Anterior cingulate cortex (tissue), 58 donors: Measurements from ENCODE around the gene PRKCZ.

Source experiments
- DNase-seq, 58 donors: peaks; one replicate each; lab custom pipeline; 2025; lab: John Stamatoyannopoulos, UW

Gene PRKCZ

DNA sequence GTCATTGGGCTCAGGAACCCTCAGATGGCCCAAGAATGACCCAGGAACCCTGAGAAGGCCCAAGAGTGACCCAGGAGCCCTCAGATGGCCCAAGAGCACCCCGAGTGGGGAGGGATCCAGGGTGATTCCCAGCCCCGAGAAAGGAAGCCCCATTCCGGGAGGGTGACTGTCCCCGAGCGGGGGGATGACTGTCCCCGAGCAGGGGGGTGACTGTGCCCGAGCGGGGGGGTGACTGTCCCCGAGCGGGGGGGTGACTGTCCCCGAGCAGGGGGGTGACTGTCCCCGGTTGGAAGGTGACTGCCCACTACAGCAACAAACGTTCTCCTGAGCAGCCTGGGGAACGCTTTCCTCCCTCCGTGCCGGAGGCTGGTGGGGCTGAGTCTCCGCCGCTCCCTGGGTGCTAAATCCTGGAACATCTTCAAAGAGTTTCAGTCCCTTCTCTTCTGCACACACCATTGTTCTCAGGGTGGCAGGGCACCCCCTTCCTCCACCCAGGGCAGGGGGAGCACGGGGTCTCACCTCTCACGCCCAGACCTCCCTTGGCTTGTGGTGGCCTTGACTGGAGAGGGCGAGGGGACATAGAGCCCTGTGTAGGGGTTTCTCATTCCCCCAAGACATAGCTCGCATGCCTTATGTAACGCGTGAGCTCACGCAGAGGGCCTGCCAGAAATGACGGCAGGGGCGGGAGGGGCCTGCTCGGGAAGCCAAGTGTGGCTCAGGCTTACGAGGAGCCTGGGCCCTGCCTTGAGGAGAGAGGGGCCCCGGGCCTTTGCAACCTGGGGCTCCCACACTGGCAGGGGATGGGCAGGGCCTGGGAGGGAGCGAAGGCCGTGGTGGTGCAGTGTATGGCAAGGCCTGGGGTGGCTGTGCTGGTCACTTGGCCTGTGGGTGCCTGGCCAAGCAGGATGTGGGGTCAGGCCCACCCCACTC lies 163.6 kb downstream of the PRKCZ start:
- DNase-seq, result peak in 49 of 58 donors; percentile 19 to 85 (median 55)

DNA sequence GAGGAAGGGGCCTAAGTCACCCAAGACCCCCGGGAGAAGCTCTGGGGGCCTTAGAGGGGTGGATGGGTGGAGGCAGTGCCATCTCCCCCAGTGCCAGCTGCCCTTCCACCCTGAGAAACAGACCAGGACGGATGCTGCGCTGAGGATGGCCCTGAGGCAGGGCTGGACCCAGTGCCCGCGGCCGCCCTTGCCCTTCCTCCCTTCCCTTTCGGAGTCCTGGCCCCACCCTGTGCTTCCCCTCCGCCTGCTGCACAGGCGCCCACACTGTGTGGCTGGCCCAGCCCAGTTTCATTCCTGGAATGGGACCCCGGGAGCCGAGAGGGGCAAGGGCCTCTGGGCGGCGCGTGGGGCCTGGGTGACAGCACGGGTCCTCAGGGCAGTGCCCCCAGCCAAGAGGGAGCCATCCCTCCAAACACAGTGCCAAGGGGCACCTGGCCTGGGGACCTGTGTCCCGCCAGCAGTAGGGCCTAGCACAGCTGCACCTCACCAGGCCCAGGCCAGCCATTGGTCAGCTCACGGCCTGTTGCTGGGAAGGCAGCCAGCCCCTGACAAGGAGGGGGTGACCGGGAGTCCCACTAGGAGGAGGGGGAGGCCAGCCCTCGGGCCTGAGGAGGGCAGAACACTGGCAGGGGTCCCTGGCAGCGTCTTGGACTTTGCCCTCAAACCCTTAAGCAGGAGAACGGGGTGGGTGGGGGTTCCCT lies 164.5 kb downstream of the PRKCZ start:
- peak in 24 of 58 donors; percentile 21 to 70 (median 43) for DNase-seq

DNA sequence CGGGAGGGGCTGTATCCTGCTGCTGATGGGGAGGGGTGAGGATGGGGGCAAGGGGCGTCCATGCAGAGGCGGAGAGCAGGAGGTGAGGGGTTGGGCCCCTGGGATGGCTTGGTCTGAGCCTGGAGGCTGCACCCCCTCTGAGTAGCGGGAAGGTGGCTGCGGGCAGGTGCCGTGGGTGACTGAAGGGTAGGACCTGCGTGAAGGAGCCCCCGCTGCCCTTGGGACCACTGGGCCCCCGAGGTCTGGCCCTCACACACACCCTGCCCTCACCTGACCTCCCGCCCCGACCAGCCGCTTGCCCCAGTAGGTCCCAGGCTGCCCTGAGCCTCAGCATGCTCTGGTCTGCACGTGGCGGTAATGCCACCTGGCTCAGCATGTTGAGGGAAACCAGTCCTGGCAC lies 165.1 kb downstream of the PRKCZ start:
- DNase-seq, result no peak

DNA sequence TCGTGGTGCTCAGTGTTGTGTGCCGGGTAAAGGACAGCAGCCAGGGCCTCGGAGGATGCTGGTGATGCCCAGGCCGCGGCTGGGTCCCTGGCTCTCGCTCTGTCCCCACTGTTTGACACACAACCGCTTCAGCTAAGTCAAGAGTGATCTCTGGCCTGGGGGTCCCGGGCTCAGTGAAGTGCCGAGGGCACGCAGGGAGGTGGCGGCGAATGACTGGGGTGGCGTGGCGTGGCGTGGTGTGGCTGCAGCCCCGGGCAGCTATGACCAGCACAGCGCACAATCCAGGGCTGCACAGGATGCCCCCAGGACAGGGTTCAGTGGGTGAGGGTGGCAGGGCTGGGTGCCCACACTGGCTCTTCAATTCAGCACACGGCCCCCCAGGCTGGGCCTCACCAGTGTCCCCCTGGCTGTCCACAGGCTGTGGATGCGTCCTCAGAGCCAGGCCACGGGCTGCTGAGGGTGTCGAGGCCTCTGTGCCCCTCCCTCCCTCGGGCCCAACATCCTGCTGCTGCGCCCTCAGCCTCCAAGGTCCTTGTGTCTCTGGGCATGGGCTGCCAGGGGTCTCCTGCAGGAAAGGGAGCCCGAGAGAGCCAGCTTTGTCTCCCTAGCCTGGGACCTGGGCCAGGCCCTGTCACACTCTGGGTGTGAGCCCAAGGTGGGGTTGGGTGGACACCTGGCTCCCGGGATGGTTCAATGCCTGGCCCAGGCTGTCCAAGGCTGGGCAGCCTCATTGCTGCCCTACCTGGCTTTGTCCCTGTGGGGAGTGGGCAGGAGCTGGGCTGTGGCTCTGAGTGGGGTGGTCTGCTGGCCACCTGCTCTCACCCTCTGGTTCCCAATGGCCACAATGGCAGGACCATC lies 165.9 kb downstream of the PRKCZ start:
- DNase-seq, result no peak

DNA sequence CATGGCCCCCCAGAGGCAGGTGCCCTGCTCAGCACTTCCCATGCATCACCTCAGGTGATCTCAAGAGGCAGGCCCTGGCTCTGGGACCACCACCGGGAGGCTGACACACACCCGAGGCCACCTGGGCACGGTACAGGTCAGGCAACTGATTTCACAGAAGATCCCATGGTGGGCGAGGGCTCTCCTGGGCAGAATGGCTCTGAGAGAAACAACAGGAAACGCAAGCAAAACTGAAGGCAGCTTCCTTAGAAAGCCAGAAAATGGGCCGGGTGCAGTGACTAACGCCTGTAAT lies 166.5 kb downstream of the PRKCZ start:
- no peak for DNase-seq

DNA sequence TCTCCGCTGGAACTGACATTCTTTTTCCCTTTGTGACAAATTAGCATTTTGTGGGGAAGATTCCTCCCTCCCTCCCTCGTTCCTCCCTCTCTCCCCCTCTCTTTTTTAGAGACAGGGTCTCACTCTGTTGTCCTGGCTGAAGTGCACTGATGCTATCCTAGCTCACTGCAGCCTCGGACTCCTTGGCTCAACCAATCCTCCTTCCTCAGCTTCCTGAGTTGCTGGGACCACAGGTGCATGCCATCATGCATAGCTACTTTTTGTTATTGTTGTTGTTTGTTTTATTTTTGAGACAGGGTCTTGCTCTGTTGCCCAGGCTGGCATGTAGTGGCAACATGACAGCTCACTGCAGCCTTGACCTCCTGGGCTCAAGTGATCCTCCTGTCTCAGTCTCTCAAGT lies 171.1 kb downstream of the PRKCZ start:
- no peak for DNase-seq

DNA sequence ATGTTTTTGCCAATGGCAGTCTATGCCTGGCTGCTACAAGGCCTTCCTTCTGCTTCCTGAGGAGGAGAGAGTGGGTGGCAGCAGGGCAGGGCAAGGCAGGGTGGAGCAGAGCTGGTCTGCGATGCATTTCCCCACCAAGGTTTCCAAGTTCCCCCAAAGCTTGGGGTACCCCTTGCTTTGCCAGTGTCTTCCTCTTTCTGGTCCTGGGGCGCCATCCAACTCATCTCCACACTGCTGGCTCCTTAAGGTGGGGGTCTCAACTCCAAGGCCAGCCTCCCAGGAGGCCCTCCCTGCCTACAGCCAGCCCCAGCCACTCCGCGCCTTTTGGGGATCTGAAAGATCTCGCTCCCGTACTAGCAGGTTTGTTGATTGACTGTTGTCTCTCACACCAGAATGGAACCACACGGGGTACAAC lies 174.0 kb downstream of the PRKCZ start:
- no peak for DNase-seq

DNA sequence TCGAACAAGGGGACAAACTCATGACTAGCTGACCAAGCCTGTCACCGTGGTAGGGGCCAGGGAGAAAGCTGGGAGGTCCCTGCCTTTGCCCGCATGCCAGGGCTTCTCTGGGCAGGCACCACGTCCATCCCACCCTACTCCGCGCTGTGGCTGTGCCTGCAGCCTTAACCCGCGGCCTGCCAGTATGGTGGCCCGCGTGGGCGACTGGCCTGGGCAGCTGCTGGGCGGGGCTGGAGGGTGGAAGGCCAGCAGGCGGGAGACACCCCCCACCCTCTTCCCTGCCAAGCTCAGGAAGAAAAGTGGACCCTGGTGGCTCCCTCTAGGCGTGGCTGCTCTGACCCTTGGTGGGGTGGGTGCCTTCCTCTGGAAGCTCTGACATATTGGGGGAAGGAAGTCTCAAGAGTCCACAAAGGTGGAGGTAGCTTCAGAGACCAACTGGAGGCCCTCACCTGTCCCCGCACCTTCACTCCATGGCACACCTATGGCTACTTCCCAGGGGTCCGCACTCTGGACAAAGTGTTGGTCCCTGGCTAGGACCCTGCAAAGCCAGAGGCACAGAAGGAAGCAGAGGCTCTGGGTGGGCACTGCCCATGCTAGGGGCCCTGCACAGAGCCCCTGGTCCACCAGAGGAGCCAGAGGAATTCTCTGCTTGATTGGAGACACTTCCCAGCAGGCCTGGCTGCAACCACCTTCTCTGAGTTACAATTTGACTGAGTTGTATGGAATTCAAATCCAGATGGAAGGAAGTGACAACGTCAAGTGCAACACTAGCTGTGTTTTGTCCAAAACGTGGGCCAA lies 174.6 kb downstream of the PRKCZ start:
- no peak for DNase-seq

DNA sequence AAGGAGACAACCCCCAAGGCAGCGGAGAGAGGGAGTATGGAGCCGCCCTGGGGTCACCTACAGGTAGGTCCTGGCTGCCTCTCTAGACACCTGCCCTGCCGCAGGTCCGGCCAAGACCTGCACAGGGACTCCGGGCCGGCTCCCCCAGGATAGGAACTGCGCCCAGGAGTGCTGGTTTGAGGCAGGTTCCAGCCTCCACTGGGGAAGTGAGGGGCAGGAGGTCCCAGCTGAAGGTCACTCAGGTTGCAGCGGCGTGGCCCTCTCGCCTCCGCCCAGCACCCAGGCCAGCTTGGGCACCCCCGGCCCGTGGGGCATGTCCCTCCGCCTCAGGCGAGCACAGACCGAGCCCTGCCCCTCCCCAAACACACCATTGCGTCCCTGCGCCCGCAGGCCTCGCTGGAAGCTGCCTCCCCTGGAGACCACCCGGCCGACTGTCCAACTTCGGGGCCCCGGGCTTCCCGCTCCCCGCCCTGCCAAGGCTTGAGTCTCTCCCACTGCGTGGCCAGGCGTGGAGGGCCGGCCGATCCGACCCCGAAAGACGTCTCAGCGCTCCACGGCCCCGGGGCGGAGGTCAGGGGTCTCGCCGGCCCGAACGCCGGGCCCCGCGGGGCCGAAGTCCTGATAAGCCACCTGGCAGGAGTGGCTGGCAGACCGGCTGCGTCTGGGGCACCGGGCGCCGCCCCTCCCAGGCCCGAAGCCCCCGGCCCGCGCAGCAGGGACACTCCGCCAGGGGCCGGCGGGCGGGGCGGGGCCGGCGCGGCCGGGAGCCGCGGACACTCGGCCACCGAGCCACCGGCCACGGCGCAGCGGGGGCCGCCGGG lies 176.5 kb downstream of the PRKCZ start:
- DNase-seq, result no peak

DNA sequence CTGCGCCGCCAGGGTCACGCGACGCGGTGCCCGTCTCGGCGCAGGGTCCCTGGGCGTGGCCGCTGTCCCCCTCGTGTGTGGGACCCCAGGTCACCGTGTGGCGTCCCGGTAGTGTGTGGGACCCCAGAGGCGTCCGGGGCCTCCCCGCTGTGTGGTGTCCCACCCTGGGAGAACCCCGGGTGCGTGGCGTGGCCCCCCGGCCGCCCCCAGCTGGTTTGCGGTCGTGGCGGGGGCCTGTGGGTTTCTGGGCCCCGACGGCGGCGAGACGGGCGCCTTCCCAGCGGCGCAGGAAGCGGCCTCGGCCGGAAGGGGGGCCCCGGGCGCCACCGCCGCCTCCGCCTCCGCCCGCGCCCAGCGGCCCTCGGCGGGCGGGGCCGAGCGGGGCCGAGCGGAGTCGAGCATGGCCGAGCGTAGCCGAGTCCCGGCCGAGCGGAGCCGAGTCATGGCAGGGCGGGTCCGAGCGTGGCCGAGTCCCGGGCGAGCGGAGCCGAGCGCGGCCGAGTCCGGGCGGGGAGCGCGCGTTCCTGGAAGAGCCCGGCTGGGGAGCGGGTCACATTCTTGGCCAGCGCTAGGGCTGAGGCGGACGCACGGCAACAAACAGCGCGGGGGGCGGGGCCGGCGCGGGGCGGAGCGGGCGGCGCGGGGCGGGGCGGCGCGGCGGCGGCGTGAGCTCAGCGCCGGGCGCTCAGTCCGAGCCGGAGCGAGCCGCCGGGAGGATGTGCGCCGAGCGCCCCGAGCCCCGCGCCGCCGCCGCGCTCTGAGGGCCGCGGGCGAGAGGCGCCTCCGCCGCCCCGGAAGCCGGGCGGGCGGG lies 177.3 kb downstream of the PRKCZ start:
- peak; percentile 66 to 98 (median 93) for DNase-seq

DNA sequence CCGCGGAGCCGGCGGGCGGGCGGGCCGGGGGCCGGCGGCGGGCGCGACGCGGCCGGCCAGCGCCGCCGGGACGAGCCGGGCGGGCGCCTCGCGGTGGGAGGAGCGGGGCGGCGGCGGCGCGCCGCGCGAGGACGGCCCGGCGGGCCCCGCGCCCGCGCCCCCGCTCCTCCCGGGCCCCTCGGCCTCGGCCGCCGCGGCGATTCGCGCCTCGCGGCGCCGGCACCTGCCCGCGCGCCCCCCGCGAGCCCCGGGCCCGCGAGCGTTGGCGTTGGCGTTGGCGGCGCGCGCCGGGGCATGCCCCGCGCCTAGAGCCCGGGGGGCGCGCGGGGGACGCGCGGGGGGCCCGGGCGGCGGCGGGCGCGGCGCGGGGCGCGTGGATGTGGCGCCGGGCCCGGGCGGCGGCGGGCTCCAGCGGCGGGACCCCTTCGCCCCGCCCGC lies 178.0 kb downstream of the PRKCZ start, which contains the start of gene SKI:
TSS of gene SKI (plus strand) at position 163 of the 438 bp plus-strand sequence. CDS start 448 bp downstream, outside the sequence.
- DNase-seq, result no peak

DNA sequence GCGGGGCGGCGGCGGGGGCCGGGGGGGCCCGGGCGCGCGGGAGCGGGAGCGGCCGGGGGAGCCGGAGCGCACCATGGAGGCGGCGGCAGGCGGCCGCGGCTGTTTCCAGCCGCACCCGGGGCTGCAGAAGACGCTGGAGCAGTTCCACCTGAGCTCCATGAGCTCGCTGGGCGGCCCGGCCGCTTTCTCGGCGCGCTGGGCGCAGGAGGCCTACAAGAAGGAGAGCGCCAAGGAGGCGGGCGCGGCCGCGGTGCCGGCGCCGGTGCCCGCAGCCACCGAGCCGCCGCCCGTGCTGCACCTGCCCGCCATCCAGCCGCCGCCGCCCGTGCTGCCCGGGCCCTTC lies 178.5 kb downstream of the PRKCZ start:
- no peak for DNase-seq

DNA sequence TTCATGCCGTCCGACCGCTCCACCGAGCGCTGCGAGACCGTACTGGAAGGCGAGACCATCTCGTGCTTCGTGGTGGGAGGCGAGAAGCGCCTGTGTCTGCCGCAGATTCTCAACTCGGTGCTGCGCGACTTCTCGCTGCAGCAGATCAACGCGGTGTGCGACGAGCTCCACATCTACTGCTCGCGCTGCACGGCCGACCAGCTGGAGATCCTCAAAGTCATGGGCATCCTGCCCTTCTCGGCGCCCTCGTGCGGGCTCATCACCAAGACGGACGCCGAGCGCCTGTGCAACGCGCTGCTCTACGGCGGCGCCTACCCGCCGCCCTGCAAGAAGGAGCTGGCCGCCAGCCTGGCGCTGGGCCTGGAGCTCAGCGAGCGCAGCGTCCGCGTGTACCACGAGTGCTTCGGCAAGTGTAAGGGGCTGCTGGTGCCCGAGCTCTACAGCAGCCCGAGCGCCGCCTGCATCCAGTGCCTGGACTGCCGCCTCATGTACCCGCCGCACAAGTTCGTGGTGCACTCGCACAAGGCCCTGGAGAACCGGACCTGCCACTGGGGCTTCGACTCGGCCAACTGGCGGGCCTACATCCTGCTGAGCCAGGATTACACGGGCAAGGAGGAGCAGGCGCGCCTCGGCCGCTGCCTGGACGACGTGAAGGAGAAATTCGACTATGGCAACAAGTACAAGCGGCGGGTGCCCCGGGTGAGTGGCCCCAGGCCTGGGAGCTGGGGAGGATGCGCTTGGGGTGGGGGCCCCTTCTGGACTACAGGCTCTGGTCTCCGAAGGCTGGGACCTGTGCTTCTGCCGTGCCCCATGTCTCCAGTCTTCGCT lies 179.0 kb downstream of the PRKCZ start:
- peak in 54 of 58 donors; percentile 44 to 87 (median 71) for DNase-seq

DNA sequence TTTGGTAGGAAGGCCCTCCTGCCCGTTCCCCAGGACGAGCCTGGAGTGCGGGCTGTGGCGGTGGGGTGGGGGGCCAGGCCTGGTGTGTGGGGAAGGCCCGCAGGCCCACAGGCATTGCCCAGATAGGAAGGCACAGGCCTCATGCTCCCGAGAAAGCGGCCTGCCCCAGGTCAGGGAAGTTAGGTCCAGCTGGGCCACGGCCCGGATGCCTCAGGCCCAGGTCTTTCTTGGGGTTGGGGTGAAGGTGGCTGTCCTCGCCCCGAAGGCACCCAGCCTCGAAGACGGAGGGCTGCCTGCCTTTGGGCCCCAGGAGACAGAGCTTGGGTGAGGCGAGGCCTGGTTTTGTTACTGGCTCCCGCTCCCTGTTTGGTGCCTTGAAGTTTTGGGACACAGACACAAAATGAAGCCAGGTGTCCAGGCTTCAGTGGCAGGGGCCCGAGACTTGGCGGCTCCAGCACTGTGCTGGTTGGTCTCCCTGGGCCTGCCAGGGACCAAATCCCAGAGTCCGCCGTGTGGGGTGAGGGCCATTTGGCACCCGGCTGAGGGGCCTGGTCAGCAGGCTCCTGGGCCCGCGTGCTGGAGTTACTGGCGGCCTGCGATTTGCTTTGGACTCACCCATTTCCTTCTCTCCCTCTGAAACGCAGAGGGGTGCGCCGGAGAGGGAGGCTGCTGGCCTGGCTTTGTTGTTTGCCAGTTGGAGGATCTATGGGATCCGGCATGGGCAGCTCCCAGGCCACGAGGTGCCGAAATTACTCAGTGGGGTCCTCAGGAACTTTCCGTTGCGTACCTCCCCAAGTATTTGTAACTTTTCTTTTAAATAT lies 179.9 kb downstream of the PRKCZ start:
- DNase-seq, result peak in 37 of 58 donors; percentile 22 to 78 (median 58)

DNA sequence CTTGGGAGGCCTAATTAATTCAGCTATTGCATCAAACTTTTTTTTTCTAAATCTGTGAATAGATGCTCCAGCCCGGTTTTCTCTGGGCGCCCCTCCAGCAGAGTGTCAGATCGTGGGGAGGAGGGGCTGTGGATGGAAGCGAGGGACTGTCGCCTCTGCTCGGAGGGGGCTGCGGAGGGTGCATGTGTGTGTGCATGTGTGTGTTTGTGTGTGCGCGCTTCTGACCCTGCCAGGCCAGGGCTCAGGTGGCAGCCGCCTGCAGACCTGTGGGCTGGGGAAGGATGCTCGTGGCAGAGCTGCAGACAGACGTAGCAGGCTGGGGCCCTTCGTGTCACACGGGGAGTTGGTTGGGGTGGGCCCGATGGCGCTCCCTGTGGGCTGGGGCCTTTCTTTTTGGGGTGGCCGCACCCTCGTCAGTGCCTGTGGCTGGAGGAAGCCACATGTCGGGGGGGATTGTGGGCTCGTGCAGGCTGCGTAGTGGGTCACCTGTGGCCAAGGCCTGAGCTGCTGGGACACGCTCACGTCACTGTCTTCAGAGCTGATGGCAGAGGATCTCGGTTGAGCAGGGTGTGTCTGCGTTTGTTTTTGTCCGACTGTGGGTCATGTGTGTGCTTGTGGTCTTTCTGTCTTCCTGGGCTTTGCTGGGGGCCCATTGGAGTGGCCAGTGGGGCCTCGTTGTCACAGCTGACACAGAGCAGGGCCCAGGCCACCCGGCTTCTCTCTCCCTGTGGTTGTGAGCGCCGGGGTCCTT lies 180.7 kb downstream of the PRKCZ start:
- peak in 49 of 58 donors; percentile 25 to 78 (median 60) for DNase-seq
